IMR-90 (cell line): ENCODE data around the gene AMIGO2. TPM values are rescaled to one million over a fixed set of nuclear protein-coding genes. Genes with fewer than 3 reads are reported as not detected.

Experiments used
- ATAC-seq: fragments of 200-7000 bp; cut with Tn5 transposase; 2 replicates; pipeline ENCODE4 v1.9.1; 2020; ENCODE audit warnings: low read depth, mild to moderate bottlenecking, moderate library complexity
- BruUV-seq: library from RNA; stranded (reverse); fragments of 400-500 nt; replicated peaks from 2 replicates; lab custom pipeline; 2021; lab: Mats Ljungman, UMichigan
- CTCF ChIA-PET: fragments of 300-600 bp; formaldehyde crosslinking; extraction: SDS; loops from one replicate; lab custom pipeline; 2021; ENCODE audit warnings: antibody characterized with exemption; lab: Yijun Ruan, JAX
- POLR2A ChIA-PET: fragments of 300-600 bp; sonication (Branson Sonifier 250); formaldehyde crosslinking; loops from one replicate; lab custom pipeline; 2022; ENCODE audit warnings: antibody characterized with exemption; ENCODE audit not compliant: unreplicated experiment; lab: Charles Lee
- DNase-seq: peaks from one replicate; pipeline ENCODE4 v3.0.0; 2013
- H2AFZ ChIP-seq: replicated peaks from 2 replicates; pipeline ENCODE3; 2013; ENCODE audit warnings: low read length, mild to moderate bottlenecking; ENCODE audit not compliant: poor library complexity
- H2AK5ac ChIP-seq: 2 replicates; pipeline ENCODE4 v1.6.1; 2013; ENCODE audit warnings: low read depth, low read length, inconsistent platforms
- H2AK9ac ChIP-seq: replicated peaks from 2 replicates; pipeline ENCODE3; 2013; ENCODE audit warnings: mild to moderate bottlenecking, low read depth, low read length, moderate library complexity; ENCODE audit not compliant: poor library complexity
- H2BK120ac ChIP-seq: 2 replicates; pipeline ENCODE4 v1.6.1; 2013; ENCODE audit warnings: low read depth, low read length, inconsistent platforms
- H2BK15ac ChIP-seq: 3 replicates; pipeline ENCODE4 v1.6.1; 2013; ENCODE audit warnings: low read depth, low read length, inconsistent platforms
- H2BK20ac ChIP-seq: 2 replicates; pipeline ENCODE4 v1.6.1; 2013; ENCODE audit warnings: low read depth, mild to moderate bottlenecking, inconsistent platforms, low read length, moderate library complexity
- H2BK5ac ChIP-seq: 2 replicates; pipeline ENCODE4 v1.6.1; 2013; ENCODE audit warnings: mild to moderate bottlenecking, low read depth, low read length, inconsistent platforms; ENCODE audit not compliant: poor library complexity, severe bottlenecking
- H3K14ac ChIP-seq: replicated peaks from 2 replicates; pipeline ENCODE4 v1.6.1; 2013; ENCODE audit warnings: low read depth, low read length, inconsistent platforms
- H3K18ac ChIP-seq: 2 replicates; pipeline ENCODE4 v1.6.1; 2013; ENCODE audit warnings: low read depth, low read length, control low read depth
- H3K23ac ChIP-seq: 2 replicates; pipeline ENCODE4 v1.6.1; 2013; ENCODE audit warnings: low read depth, low read length, inconsistent platforms
- H3K27ac ChIP-seq: 2 replicates; pipeline ENCODE4 v1.5.1; 2013; ENCODE audit warnings: mild to moderate bottlenecking, control low read depth, low read length; ENCODE audit not compliant: insufficient read depth
- H3K27me3 ChIP-seq: 2 replicates; pipeline ENCODE4 v1.6.1; 2013; ENCODE audit warnings: low read length; ENCODE audit not compliant: control insufficient read depth, insufficient read depth
- H3K36me3 ChIP-seq: 2 replicates; pipeline ENCODE4 v1.6.1; 2013; ENCODE audit warnings: low read length, mixed read lengths; ENCODE audit not compliant: control insufficient read depth, insufficient read depth
- H3K4ac ChIP-seq: 2 replicates; pipeline ENCODE4 v1.6.1; 2013; ENCODE audit warnings: low read depth, low read length, inconsistent platforms
- H3K4me1 ChIP-seq: 2 replicates; pipeline ENCODE4 v1.6.1; 2013; ENCODE audit warnings: low read length, mixed read lengths; ENCODE audit not compliant: control insufficient read depth, insufficient read depth
- H3K4me2 ChIP-seq: 2 replicates; pipeline ENCODE4 v1.6.1; 2013; ENCODE audit warnings: low read depth, mild to moderate bottlenecking, control low read depth, low read length, moderate library complexity
- H3K4me3 ChIP-seq: 2 replicates; pipeline ENCODE4 v1.5.1; 2013; ENCODE audit warnings: low read depth, mild to moderate bottlenecking, control low read depth, low read length, moderate library complexity; ENCODE audit not compliant: insufficient read depth
- H3K56ac ChIP-seq: 2 replicates; pipeline ENCODE4 v1.6.1; 2013; ENCODE audit warnings: low read length, inconsistent platforms; ENCODE audit not compliant: insufficient read depth; ENCODE audit errors: extremely low read depth
- H3K79me1 ChIP-seq, 2 experiments: 2 replicates each; pipeline ENCODE4 v1.6.1; 2013; ENCODE audit warnings: low read length in 2 of 2, inconsistent platforms in 1 of 2, low read depth in 1 of 2
- H3K9ac ChIP-seq: 2 replicates; pipeline ENCODE4 v1.6.1; 2013; ENCODE audit warnings: low read depth, low read length, control low read depth
- H3K9me1 ChIP-seq: 2 replicates; pipeline ENCODE4 v1.6.1; 2013; ENCODE audit warnings: low read length, inconsistent platforms; ENCODE audit not compliant: insufficient read depth
- H3K9me3 ChIP-seq: 2 replicates; pipeline ENCODE4 v1.6.1; 2013; ENCODE audit warnings: low read length; ENCODE audit not compliant: control insufficient read depth, insufficient read depth
- H4K20me1 ChIP-seq: 2 replicates; pipeline ENCODE4 v1.6.1; 2013; ENCODE audit warnings: low read length, inconsistent platforms; ENCODE audit not compliant: insufficient read depth
- H4K5ac ChIP-seq: 2 replicates; pipeline ENCODE4 v1.6.1; 2013; ENCODE audit warnings: mild to moderate bottlenecking, low read depth, low read length, control low read depth
- H4K8ac ChIP-seq, 2 experiments: 2 replicates each; pipeline ENCODE4 v1.6.1; 2013; ENCODE audit warnings: low read depth in 2 of 2, low read length in 2 of 2, control low read depth in 1 of 2, inconsistent platforms in 1 of 2
- H4K91ac ChIP-seq: 2 replicates; pipeline ENCODE4 v1.6.1; 2013; ENCODE audit warnings: low read depth, low read length, inconsistent platforms; ENCODE audit not compliant: insufficient read depth
- RAD21 ChIP-seq: IDR thresholded peaks from 2 replicates; pipeline ENCODE4 v1.6.1; 2012; ENCODE audit warnings: low read length, improper control_type of control experiment
- RFX5 ChIP-seq: IDR thresholded peaks from 2 replicates; pipeline ENCODE4 v1.8.0; 2012; ENCODE audit warnings: low read depth, mild to moderate bottlenecking, low read length, moderate library complexity
- WGBS, 2 experiments: methylation state at CpG; one replicate each; pipeline versions ENCODE4 v1.1.5 to v1.1.7; 2013; ENCODE audit warnings: missing lambda C conversion rate in 2 of 2; ENCODE audit not compliant: insufficient read length in 1 of 2; ENCODE audit errors: extremely low coverage in 2 of 2; 5-methylcytosine and 5-hydroxymethylcytosine counted together
- dilution Hi-C: fragments of 300-500 bp; cut with HindIII; formaldehyde crosslinking; loops from one replicate; pipeline ENCODE4 v1.14.3; 2018; ENCODE audit warnings: low sequenced_read_pairs; ENCODE audit not compliant: unreplicated experiment
- in situ Hi-C: fragments of 300-500 bp; cut with MboI; formaldehyde crosslinking; loops from 3 replicates; pipeline ENCODE4 v1.14.3; 2019; ENCODE audit warnings: low sequenced_read_pairs, inconsistent platforms, mixed read lengths
- intact Hi-C: fragments of 100-400 bp; cut with micrococcal nuclease; formaldehyde crosslinking; loops from 2 replicates; pipeline ENCODE4 v1.10.0; 2022
- polyA plus RNA-seq, 3 experiments: library from polyadenylated mRNA; depleted of rRNA; stranded (reverse); fragments of >200 nt; gene quantifications; 2 replicates each; pipeline ENCODE4 v1.2.3, GENCODE V29; 2012; ENCODE audit warnings: low replicate concordance in 1 of 3
- total RNA-seq: library from RNA; depleted of rRNA; stranded (reverse); fragments of >200 nt; gene quantifications from 2 replicates; pipeline ENCODE4 v1.2.3, GENCODE V29; 2012

AMIGO2 gene
- total and polyA plus RNA-seq, 2 of the 4 experiments (the other 2 are of a cell fraction), result 20.1 to 32.6 TPM

- no peaks in the 10 kb centered on the region for H3K36me3 ChIP-seq
- H3K4me2 ChIP-seq, result no peak overlapping the region
- dilution Hi-C loops, result no loop called here
- H4K91ac ChIP-seq, result 0 out of 2 replicates have a peak overlapping the region, but pooled peaks have one; percentile 21
- H2BK20ac ChIP-seq, result no peak overlapping the region
- no peak overlapping the region for H3K56ac ChIP-seq
- H4K8ac ChIP-seq, result no peak overlapping the region
- H2BK120ac ChIP-seq, result no peak overlapping the region
- no peak overlapping the region; the same call in 2 of the 3 replicates for H2BK15ac ChIP-seq
- H2AK5ac ChIP-seq, result no peak overlapping the region
- POLR2A ChIA-PET, result interaction anchor here (0.6 kb wide), 1 partner anchor 76 kb away, joined by 6 read pairs; no protein-coding TSS in a partner anchor
- ATAC-seq, result no peak
- H3K9me1 ChIP-seq, result peaks cover 2% of the 10 kb centered on the region; the same call in 1 of the 2 replicates
- CTCF ChIA-PET, result no interaction called here
- TF ChIP-seq RAD21, result no peak
- TF ChIP-seq RFX5, result no peak
- in situ Hi-C loops, result no loop called here
- H3K4me1 ChIP-seq, result peaks cover 2% of the 10 kb centered on the region
- no peak overlapping the region for H4K5ac ChIP-seq
- no peak for DNase-seq
- no peak overlapping the region for H2BK5ac ChIP-seq
- H3K4ac ChIP-seq, result 0 out of 2 replicates have a peak overlapping the region, but pooled peaks have one; percentile 30
- H3K79me1 ChIP-seq, result no peaks in the 10 kb centered on the region
- H3K9ac ChIP-seq, result no peak overlapping the region
- H3K27ac ChIP-seq, result no peak overlapping the region
- no peaks in the 10 kb centered on the region for H3K9me3 ChIP-seq
- peak overlapping the region; percentile 64 for H3K14ac ChIP-seq
- H3K27me3 ChIP-seq, result no peaks in the 10 kb centered on the region
- no peak overlapping the region for H2AK9ac ChIP-seq
- no peak overlapping the region for H3K18ac ChIP-seq
- no TSS peak for BruUV-seq
- no peak overlapping the region for H3K4me3 ChIP-seq
- no peak overlapping the region for H3K23ac ChIP-seq
- no peaks in the 10 kb centered on the region for H4K20me1 ChIP-seq
- no peak overlapping the region for H2AFZ ChIP-seq
- 100% methylated on average over 1 of the region's 4 CpGs; no CpG with 5 or more reads in 1 of the 2 experiments for WGBS, 2 experiments
- intact Hi-C loops, result no loop called here
These were observed 50.6 kb downstream of the AMIGO2 start for GRCh38 chr12:47028981-47029708.
